Osteoblast (primary cell): ENCODE results near the gene KRT36. TPM values are rescaled to one million over a fixed set of nuclear protein-coding genes. Genes with fewer than 3 reads are reported as not detected.

ENCODE experiments used
- DNase-seq: peaks from one replicate; pipeline ENCODE4 v3.0.0; 2011; ENCODE audit warnings: low spot score, mixed read lengths; ENCODE audit not compliant: insufficient read length; ENCODE audit errors: missing footprints
- H2AFZ ChIP-seq: 2 replicates; pipeline ENCODE4 v1.6.0; 2011; ENCODE audit warnings: mild to moderate bottlenecking, low read length
- H3K27ac ChIP-seq: 2 replicates; pipeline ENCODE4 v1.5.1; 2011; ENCODE audit warnings: mild to moderate bottlenecking, low read depth, low read length, moderate library complexity
- H3K27me3 ChIP-seq: 2 replicates; pipeline ENCODE4 v1.6.0; 2012; ENCODE audit warnings: mild to moderate bottlenecking, control low read depth, inconsistent platforms, low read length, moderate library complexity; ENCODE audit not compliant: insufficient read depth
- H3K36me3 ChIP-seq: 2 replicates; pipeline ENCODE4 v1.5.1; 2011; ENCODE audit warnings: mild to moderate bottlenecking, low read length, control low read depth, moderate library complexity; ENCODE audit not compliant: insufficient read depth
- H3K4me1 ChIP-seq: 2 replicates; pipeline ENCODE4 v1.5.1; 2011; ENCODE audit warnings: mild to moderate bottlenecking, low read length, control low read depth, moderate library complexity; ENCODE audit not compliant: insufficient read depth
- H3K4me2 ChIP-seq: 2 replicates; pipeline ENCODE4 v1.6.0; 2011; ENCODE audit warnings: mild to moderate bottlenecking, low read length; ENCODE audit not compliant: insufficient read depth
- H3K4me3 ChIP-seq: fragments of 200-600 bp; sonication (generic); 3 replicates; pipeline ENCODE4 v1.5.1; 2012; ENCODE audit warnings: mild to moderate bottlenecking, low read length, inconsistent platforms; ENCODE audit not compliant: insufficient read depth
- H3K79me2 ChIP-seq: 2 replicates; pipeline ENCODE4 v1.6.0; 2012; ENCODE audit warnings: mild to moderate bottlenecking, low read length, control low read depth, inconsistent platforms; ENCODE audit not compliant: insufficient read depth
- H3K9me3 ChIP-seq: 2 replicates; pipeline ENCODE4 v1.5.1; 2011; ENCODE audit warnings: low read depth, low read length, control low read depth
- H4K20me1 ChIP-seq: 2 replicates; pipeline ENCODE4 v1.6.0; 2012; ENCODE audit warnings: mild to moderate bottlenecking, low read length, control low read depth; ENCODE audit not compliant: insufficient read depth
- total RNA-seq: library from RNA; depleted of rRNA; stranded (reverse); fragments of >200 nt; gene quantifications from 2 replicates; pipeline ENCODE4 v1.2.3, GENCODE V29; 2012
- TF ChIP-seq, protein P1 (sequence below): IDR thresholded peaks from 2 replicates; pipeline ENCODE4 v1.5.1; 2011; ENCODE audit warnings: mild to moderate bottlenecking, low read depth, low read length, moderate library complexity; ENCODE audit errors: extremely low read depth

Gene KRT36
- total RNA-seq, 1 donor = 0.36 TPM

GRCh38 chr17:41491476-41491875 lies 1.8 kb upstream of the KRT36 start:
- H3K27ac ChIP-seq = no peak overlapping the region
- no peaks in the 10 kb centered on the region for H3K36me3 ChIP-seq
- no peak overlapping the region for H3K4me3 ChIP-seq
- H4K20me1 ChIP-seq = no peaks in the 10 kb centered on the region
- H3K9me3 ChIP-seq = no peaks in the 10 kb centered on the region
- no peak overlapping the region for H2AFZ ChIP-seq
- H3K4me1 ChIP-seq = peaks cover 7% of the 10 kb centered on the region
- H3K4me2 ChIP-seq = no peak overlapping the region
- TF ChIP-seq, protein P1, sequence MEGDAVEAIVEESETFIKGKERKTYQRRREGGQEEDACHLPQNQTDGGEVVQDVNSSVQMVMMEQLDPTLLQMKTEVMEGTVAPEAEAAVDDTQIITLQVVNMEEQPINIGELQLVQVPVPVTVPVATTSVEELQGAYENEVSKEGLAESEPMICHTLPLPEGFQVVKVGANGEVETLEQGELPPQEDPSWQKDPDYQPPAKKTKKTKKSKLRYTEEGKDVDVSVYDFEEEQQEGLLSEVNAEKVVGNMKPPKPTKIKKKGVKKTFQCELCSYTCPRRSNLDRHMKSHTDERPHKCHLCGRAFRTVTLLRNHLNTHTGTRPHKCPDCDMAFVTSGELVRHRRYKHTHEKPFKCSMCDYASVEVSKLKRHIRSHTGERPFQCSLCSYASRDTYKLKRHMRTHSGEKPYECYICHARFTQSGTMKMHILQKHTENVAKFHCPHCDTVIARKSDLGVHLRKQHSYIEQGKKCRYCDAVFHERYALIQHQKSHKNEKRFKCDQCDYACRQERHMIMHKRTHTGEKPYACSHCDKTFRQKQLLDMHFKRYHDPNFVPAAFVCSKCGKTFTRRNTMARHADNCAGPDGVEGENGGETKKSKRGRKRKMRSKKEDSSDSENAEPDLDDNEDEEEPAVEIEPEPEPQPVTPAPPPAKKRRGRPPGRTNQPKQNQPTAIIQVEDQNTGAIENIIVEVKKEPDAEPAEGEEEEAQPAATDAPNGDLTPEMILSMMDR = no peak
- DNase-seq = no peak
- H3K27me3 ChIP-seq = no peaks in the 10 kb centered on the region
- H3K79me2 ChIP-seq = no peaks in the 10 kb centered on the region

- Histone ChIP-seq H3K36me3 (no peaks in the 10 kb centered on the region), H3K4me3 (no peak overlapping the region), H3K27me3 (no peaks in the 10 kb centered on the region), H3K4me1 (peaks cover 7% of the 10 kb centered on the region), H3K9me3 (no peaks in the 10 kb centered on the region), H3K4me2 (no peak overlapping the region), H2AFZ (no peak overlapping the region), H3K27ac (no peak overlapping the region), H3K79me2 (no peaks in the 10 kb centered on the region), H4K20me1 (no peaks in the 10 kb centered on the region)
- TF ChIP-seq, protein P1 = no peak
- no peak for DNase-seq
These were observed 585 bp upstream of the KRT36 start for GRCh38 chr17:41490000-41490990.

- no peak for DNase-seq
- Histone ChIP-seq H3K27me3 (no peaks in the 10 kb centered on the region), H2AFZ (no peak overlapping the region), H3K27ac (no peak overlapping the region), H3K4me1 (no peaks in the 10 kb centered on the region), H3K4me2 (no peak overlapping the region), H3K36me3 (no peaks in the 10 kb centered on the region), H4K20me1 (no peaks in the 10 kb centered on the region), H3K4me3 (no peak overlapping the region), H3K79me2 (no peaks in the 10 kb centered on the region), H3K9me3 (no peaks in the 10 kb centered on the region)
- TF ChIP-seq, protein P1 = peak; percentile 14
These were observed 2.7 kb downstream of the KRT36 start for GRCh38 chr17:41486809-41487530.

DNA sequence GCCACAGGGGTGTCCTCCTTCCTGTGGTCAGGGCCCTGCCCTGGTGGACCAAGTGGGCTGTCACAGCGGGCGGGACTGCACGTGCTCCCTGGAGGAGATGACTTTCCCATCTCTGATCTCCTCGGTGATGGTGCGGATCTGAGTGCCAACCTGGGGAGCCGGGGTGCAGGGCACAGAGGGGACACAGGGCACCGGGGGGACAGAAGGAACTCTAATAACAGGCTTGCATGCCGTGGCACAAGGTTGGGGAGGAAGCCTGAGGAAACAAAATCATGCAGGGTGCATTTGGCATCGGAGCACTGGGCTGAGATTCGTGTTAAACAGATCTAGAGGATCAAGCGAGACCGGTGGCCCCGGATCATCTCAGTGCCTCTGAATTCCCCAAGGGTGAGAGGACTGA lies 3.4 kb downstream of the KRT36 start:
- TF ChIP-seq, protein P1 = no peak
- Histone ChIP-seq H3K4me1 (no peaks in the 10 kb centered on the region), H4K20me1 (no peaks in the 10 kb centered on the region), H3K4me3 (no peak overlapping the region), H2AFZ (no peak overlapping the region), H3K36me3 (no peaks in the 10 kb centered on the region), H3K27ac (no peak overlapping the region), H3K27me3 (no peaks in the 10 kb centered on the region), H3K79me2 (no peaks in the 10 kb centered on the region), H3K4me2 (no peak overlapping the region), H3K9me3 (no peaks in the 10 kb centered on the region)
- DNase-seq = no peak
